IMR-90 (cell line): Measurements from ENCODE around the gene SLC38A7. TPM values are rescaled to one million over a fixed set of nuclear protein-coding genes. Genes with fewer than 3 reads are reported as not detected.

ENCODE experiments used
- polyA plus RNA-seq, 3 experiments: library from polyadenylated mRNA; depleted of rRNA; stranded (reverse); fragments of >200 nt; gene quantifications; 2 replicates each; pipeline ENCODE4 v1.2.3, GENCODE V29; 2012; ENCODE audit warnings: low replicate concordance in 1 of 3
- total RNA-seq: library from RNA; depleted of rRNA; stranded (reverse); fragments of >200 nt; gene quantifications from 2 replicates; pipeline ENCODE4 v1.2.3, GENCODE V29; 2012
- TF ChIP-seq, protein P1 (sequence below): conservative IDR thresholded peaks from 2 replicates; pipeline ENCODE4 v1.5.1; 2012; ENCODE audit warnings: mild to moderate bottlenecking, low read depth, low read length, improper control_type of control experiment

SLC38A7 gene
- total and polyA plus RNA-seq, 2 of the 4 experiments (the other 2 are of a cell fraction), result 14.7 to 16.4 TPM

- TF ChIP-seq, protein P1, sequence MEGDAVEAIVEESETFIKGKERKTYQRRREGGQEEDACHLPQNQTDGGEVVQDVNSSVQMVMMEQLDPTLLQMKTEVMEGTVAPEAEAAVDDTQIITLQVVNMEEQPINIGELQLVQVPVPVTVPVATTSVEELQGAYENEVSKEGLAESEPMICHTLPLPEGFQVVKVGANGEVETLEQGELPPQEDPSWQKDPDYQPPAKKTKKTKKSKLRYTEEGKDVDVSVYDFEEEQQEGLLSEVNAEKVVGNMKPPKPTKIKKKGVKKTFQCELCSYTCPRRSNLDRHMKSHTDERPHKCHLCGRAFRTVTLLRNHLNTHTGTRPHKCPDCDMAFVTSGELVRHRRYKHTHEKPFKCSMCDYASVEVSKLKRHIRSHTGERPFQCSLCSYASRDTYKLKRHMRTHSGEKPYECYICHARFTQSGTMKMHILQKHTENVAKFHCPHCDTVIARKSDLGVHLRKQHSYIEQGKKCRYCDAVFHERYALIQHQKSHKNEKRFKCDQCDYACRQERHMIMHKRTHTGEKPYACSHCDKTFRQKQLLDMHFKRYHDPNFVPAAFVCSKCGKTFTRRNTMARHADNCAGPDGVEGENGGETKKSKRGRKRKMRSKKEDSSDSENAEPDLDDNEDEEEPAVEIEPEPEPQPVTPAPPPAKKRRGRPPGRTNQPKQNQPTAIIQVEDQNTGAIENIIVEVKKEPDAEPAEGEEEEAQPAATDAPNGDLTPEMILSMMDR, result no peak
Measured at GRCh38 chr16:58629733-58630640, 54.6 kb downstream of the SLC38A7 start, which contains the start of gene CNOT1 (continued).
